Uterus (tissue), 2 donors: ENCODE data around the gene KATNIP.

Source experiments
- POLR2A ChIP-seq, 2 donors: fragments of 450-650 bp; IDR thresholded peaks; one replicate each; pipeline ENCODE4 v1.6.1; 2016; ENCODE audit warnings: antibody characterized with exemption in 2 of 2, mild to moderate bottlenecking in 1 of 2, moderate library complexity in 1 of 2
- TF ChIP-seq, protein P1 (sequence below), 4 experiments: fragments of 200-600 bp in 2 of 4; fragments of 450-650 bp in 2 of 4; sonication (generic) in 2 of 4; IDR thresholded peaks; one replicate each; pipeline ENCODE4 v1.5.1; 2016 to 2019; ENCODE audit warnings: antibody characterized with exemption in 4 of 4, mild to moderate bottlenecking in 2 of 4, moderate library complexity in 1 of 4

- TF ChIP-seq, protein P1, sequence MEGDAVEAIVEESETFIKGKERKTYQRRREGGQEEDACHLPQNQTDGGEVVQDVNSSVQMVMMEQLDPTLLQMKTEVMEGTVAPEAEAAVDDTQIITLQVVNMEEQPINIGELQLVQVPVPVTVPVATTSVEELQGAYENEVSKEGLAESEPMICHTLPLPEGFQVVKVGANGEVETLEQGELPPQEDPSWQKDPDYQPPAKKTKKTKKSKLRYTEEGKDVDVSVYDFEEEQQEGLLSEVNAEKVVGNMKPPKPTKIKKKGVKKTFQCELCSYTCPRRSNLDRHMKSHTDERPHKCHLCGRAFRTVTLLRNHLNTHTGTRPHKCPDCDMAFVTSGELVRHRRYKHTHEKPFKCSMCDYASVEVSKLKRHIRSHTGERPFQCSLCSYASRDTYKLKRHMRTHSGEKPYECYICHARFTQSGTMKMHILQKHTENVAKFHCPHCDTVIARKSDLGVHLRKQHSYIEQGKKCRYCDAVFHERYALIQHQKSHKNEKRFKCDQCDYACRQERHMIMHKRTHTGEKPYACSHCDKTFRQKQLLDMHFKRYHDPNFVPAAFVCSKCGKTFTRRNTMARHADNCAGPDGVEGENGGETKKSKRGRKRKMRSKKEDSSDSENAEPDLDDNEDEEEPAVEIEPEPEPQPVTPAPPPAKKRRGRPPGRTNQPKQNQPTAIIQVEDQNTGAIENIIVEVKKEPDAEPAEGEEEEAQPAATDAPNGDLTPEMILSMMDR (IDR thresholded peaks at IDR 0.05): no peak
- TF ChIP-seq POLR2A (IDR thresholded peaks at IDR 0.05): no peak
Observed at GRCh38 chr16:27572711-27573110, 22.8 kb downstream of the KATNIP start.
